T-helper 2 cell treated with Interferon-gamma antibody and Interleukin-4, amounts not matched to agents 5 μg/mL and 100 μg/mL, for 36 hours (primary cell): Measurements from ENCODE around the gene CYP27B1.

Experiments
- DNase-seq: peaks from one replicate; pipeline ENCODE4 v3.0.0; 2021; ENCODE audit warnings: low spot score
- H3K27ac Mint-ChIP-seq: one replicate; pipeline ENCODE4 v1.8.0; 2021; ENCODE audit warnings: mild to moderate bottlenecking, mixed read lengths
- H3K27me3 Mint-ChIP-seq: one replicate; pipeline ENCODE4 v1.8.0; 2021; ENCODE audit warnings: low read depth, mixed read lengths
- H3K36me3 Mint-ChIP-seq: one replicate; pipeline ENCODE4 v1.8.0; 2021; ENCODE audit warnings: low read depth, mixed read lengths
- H3K4me1 Mint-ChIP-seq: one replicate; pipeline ENCODE4 v1.8.0; 2021; ENCODE audit warnings: low read depth, mixed read lengths
- H3K4me3 Mint-ChIP-seq: one replicate; pipeline ENCODE4 v1.8.0; 2022; ENCODE audit warnings: mild to moderate bottlenecking, moderate library complexity, mixed read lengths
- H3K9me3 Mint-ChIP-seq: one replicate; pipeline ENCODE4 v1.8.0; 2021; ENCODE audit warnings: mixed read lengths

Gene CYP27B1

GRCh38 chr12:57766464-57767304 is at the start of gene CYP27B1:
CYP27B1 (minus strand) TSS chr12:57767078; CDS start chr12:57767041, 37 bp downstream.
- H3K9me3 Mint-ChIP-seq = no peaks in the 10 kb centered on the region
- H3K36me3 Mint-ChIP-seq = peaks cover 13% of the 10 kb centered on the region
- peaks cover 23% of the 10 kb centered on the region for H3K4me1 Mint-ChIP-seq
- DNase-seq = peak; percentile 19
- no peak within 1 kb of the TSS for H3K27ac Mint-ChIP-seq
- H3K27me3 Mint-ChIP-seq = peaks cover 14% of the 10 kb centered on the region
- peak within 1 kb of the TSS; percentile 85 for H3K4me3 Mint-ChIP-seq

- Mint-ChIP-seq H3K9me3 (no peaks in the 10 kb centered on the region), H3K27ac (no peak overlapping the region), H3K36me3 (peaks cover 15% of the 10 kb centered on the region), H3K27me3 (no peaks in the 10 kb centered on the region), H3K4me3 (no peak overlapping the region), H3K4me1 (peaks cover 7% of the 10 kb centered on the region)
- DNase-seq = no peak
Measured at GRCh38 chr12:57816001-57816854, 49.4 kb upstream of the CYP27B1 start.

- Mint-ChIP-seq H3K4me3 (no peak overlapping the region), H3K27me3 (no peaks in the 10 kb centered on the region)
- no peak for DNase-seq
Measured at GRCh38 chr12:57815177-57816000, 48.5 kb upstream of the CYP27B1 start.

GRCh38 chr12:57813971-57814772 is 47.3 kb upstream of the CYP27B1 start:
- H3K4me1 Mint-ChIP-seq = peaks cover 7% of the 10 kb centered on the region
- H3K9me3 Mint-ChIP-seq = no peaks in the 10 kb centered on the region
- no peak overlapping the region for H3K4me3 Mint-ChIP-seq
- no peaks in the 10 kb centered on the region for H3K27me3 Mint-ChIP-seq
- H3K36me3 Mint-ChIP-seq = peaks cover 7% of the 10 kb centered on the region
- DNase-seq = no peak
- no peak overlapping the region for H3K27ac Mint-ChIP-seq

More at GRCh38 chr12:57815177-57816000, 48.5 kb upstream of the CYP27B1 start:
- no peaks in the 10 kb centered on the region for H3K9me3 Mint-ChIP-seq
- peaks cover 7% of the 10 kb centered on the region for H3K36me3 Mint-ChIP-seq
- peaks cover 7% of the 10 kb centered on the region for H3K4me1 Mint-ChIP-seq
- H3K27ac Mint-ChIP-seq = no peak overlapping the region

- Mint-ChIP-seq H3K27ac (no peak overlapping the region), H3K27me3 (no peaks in the 10 kb centered on the region), H3K4me1 (peaks cover 7% of the 10 kb centered on the region), H3K4me3 (no peak overlapping the region), H3K9me3 (no peaks in the 10 kb centered on the region), H3K36me3 (peaks cover 2% of the 10 kb centered on the region)
- no peak for DNase-seq
Measured at GRCh38 chr12:57813111-57813970, 46.5 kb upstream of the CYP27B1 start.

- DNase-seq = no peak
- H3K27me3 Mint-ChIP-seq = no peaks in the 10 kb centered on the region
- H3K4me3 Mint-ChIP-seq = no peak overlapping the region
- H3K36me3 Mint-ChIP-seq = no peaks in the 10 kb centered on the region
- no peaks in the 10 kb centered on the region for H3K9me3 Mint-ChIP-seq
- no peak overlapping the region for H3K27ac Mint-ChIP-seq
- peaks cover 7% of the 10 kb centered on the region for H3K4me1 Mint-ChIP-seq
Measured at GRCh38 chr12:57811028-57811755, 44.3 kb upstream of the CYP27B1 start.

- Mint-ChIP-seq H3K36me3 (no peaks in the 10 kb centered on the region), H3K4me3 (no peak overlapping the region)
Measured at GRCh38 chr12:57810450-57810849, 43.6 kb upstream of the CYP27B1 start.

GRCh38 chr12:57809425-57809824 is 42.5 kb upstream of the CYP27B1 start:
- DNase-seq = no peak
- Mint-ChIP-seq H3K9me3 (no peaks in the 10 kb centered on the region), H3K36me3 (no peaks in the 10 kb centered on the region), H3K27ac (no peak overlapping the region), H3K4me3 (no peak overlapping the region), H3K27me3 (no peaks in the 10 kb centered on the region), H3K4me1 (peaks cover 7% of the 10 kb centered on the region)

More at GRCh38 chr12:57810450-57810849, 43.6 kb upstream of the CYP27B1 start:
- Mint-ChIP-seq H3K27ac (no peak overlapping the region), H3K27me3 (no peaks in the 10 kb centered on the region), H3K4me1 (peaks cover 7% of the 10 kb centered on the region), H3K9me3 (no peaks in the 10 kb centered on the region)
- DNase-seq = no peak

GRCh38 chr12:57808351-57808750 is 41.5 kb upstream of the CYP27B1 start:
- Mint-ChIP-seq H3K27ac (no peak overlapping the region), H3K27me3 (no peaks in the 10 kb centered on the region), H3K4me1 (peaks cover 7% of the 10 kb centered on the region), H3K4me3 (no peak overlapping the region), H3K36me3 (no peaks in the 10 kb centered on the region), H3K9me3 (no peaks in the 10 kb centered on the region)
- DNase-seq = no peak

GRCh38 chr12:57807285-57807684 is 40.4 kb upstream of the CYP27B1 start:
- H3K36me3 Mint-ChIP-seq = no peaks in the 10 kb centered on the region
- H3K9me3 Mint-ChIP-seq = no peaks in the 10 kb centered on the region
- no peak overlapping the region for H3K27ac Mint-ChIP-seq
- H3K4me3 Mint-ChIP-seq = no peak overlapping the region
- DNase-seq = no peak
- H3K27me3 Mint-ChIP-seq = no peaks in the 10 kb centered on the region
- H3K4me1 Mint-ChIP-seq = no peaks in the 10 kb centered on the region

GRCh38 chr12:57806677-57807076 is 39.8 kb upstream of the CYP27B1 start:
- Mint-ChIP-seq H3K4me1 (no peaks in the 10 kb centered on the region), H3K27ac (no peak overlapping the region), H3K4me3 (no peak overlapping the region), H3K36me3 (no peaks in the 10 kb centered on the region), H3K27me3 (no peaks in the 10 kb centered on the region), H3K9me3 (no peaks in the 10 kb centered on the region)
- no peak for DNase-seq
